ENCODE data around the gene FHOD3. TPM values are rescaled to one million over a fixed set of nuclear protein-coding genes. Genes with fewer than 3 reads are reported as not detected.

Gene FHOD3
- total and polyA plus RNA-seq, 2 donors (not counting 1 experiment from before 2014, with no cell fraction given): not detected

DNA sequence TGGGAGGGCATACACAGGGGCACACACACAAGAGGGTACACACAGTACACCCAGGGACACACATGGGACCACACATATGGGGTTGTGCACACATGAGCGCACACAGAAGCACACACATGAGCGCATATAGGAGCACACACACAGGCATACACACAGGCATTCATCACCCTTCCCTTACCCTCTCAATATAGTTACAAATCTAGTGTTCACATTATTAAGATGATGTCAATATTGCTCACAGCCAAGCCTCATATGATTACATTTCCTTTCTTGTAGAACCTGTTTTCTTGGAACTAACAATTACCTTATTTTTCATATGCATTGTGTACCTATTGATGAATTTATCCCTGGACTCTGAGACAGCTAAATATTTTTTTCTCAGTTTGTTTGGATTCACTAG is 156.7 kb downstream of the FHOD3 start:
- POLR2A ChIA-PET: no interaction called here
- Histone ChIP-seq H3K4me1 (ENCODE audit: control insufficient read depth in 2 of 2, insufficient read depth in 2 of 2, low read length in 2 of 2) (no peaks in the 10 kb centered on the region), H3K79me2 (ENCODE audit: control insufficient read depth, insufficient read depth, low read length) (no peaks in the 10 kb centered on the region), H3K36me3 (replicated peaks in 1 of 2; ENCODE audit: control extremely low read depth in 1 of 2, control insufficient read depth in 1 of 2, extremely low read depth in 1 of 2, insufficient read depth in 2 of 2, low read length in 1 of 2) (no peaks in the 10 kb centered on the region), H3K27me3 (replicated peaks in 1 of 4; ENCODE audit: control extremely low read depth in 1 of 4, control insufficient read depth in 3 of 4, insufficient read depth in 4 of 4, low read length in 3 of 4) (no peaks in the 10 kb centered on the region), H3K9me3 (ENCODE audit: control extremely low read depth in 1 of 3, control insufficient read depth in 2 of 3, insufficient read depth in 1 of 3, low read length in 2 of 3) (no peaks in the 10 kb centered on the region), H3K4me3 (ENCODE audit: control extremely low read depth in 1 of 5, extremely low read depth in 1 of 5, insufficient read depth in 1 of 5, low read depth in 2 of 5, low read length in 4 of 5) (no peak overlapping the region), H3K4me2 (replicated peaks; ENCODE audit: low read depth, low read length, poor library complexity, severe bottlenecking) (no peak overlapping the region), H2AFZ (ENCODE audit: insufficient read depth, low read depth, low read length, poor library complexity, severe bottlenecking) (no peak overlapping the region), H4K20me1 (ENCODE audit: control insufficient read depth, insufficient read depth, low read length, poor library complexity, severe bottlenecking) (no peaks in the 10 kb centered on the region), H3K9ac (ENCODE audit: low read length) (no peak overlapping the region), H3K27ac (ENCODE audit: low read length in 2 of 2) (no peak overlapping the region)
- CTCF ChIA-PET: no interaction called here
- Mint-ChIP-seq H3K4me3 (no peak overlapping the region), H3K27me3 (peaks cover 9% of the 10 kb centered on the region), H3K4me1 (no peaks in the 10 kb centered on the region), H3K27ac (no peak overlapping the region), H3K9me3 (ENCODE audit: insufficient read depth) (no peaks in the 10 kb centered on the region)
- TF ChIP-seq, protein P1, sequence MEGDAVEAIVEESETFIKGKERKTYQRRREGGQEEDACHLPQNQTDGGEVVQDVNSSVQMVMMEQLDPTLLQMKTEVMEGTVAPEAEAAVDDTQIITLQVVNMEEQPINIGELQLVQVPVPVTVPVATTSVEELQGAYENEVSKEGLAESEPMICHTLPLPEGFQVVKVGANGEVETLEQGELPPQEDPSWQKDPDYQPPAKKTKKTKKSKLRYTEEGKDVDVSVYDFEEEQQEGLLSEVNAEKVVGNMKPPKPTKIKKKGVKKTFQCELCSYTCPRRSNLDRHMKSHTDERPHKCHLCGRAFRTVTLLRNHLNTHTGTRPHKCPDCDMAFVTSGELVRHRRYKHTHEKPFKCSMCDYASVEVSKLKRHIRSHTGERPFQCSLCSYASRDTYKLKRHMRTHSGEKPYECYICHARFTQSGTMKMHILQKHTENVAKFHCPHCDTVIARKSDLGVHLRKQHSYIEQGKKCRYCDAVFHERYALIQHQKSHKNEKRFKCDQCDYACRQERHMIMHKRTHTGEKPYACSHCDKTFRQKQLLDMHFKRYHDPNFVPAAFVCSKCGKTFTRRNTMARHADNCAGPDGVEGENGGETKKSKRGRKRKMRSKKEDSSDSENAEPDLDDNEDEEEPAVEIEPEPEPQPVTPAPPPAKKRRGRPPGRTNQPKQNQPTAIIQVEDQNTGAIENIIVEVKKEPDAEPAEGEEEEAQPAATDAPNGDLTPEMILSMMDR (IDR thresholded peaks at IDR 0.05): no peak
- no peak for TF ChIP-seq EZH2 (IDR thresholded peaks at IDR 0.05; ENCODE audit: borderline replicate concordance, insufficient read depth, low read depth, low read length, poor library complexity, severe bottlenecking)
- DNase-seq: no peak
- ATAC-seq (ENCODE audit: low read depth): no peak
- intact Hi-C loops (cut with micrococcal nuclease): no loop called here
- WGBS (ENCODE audit: insufficient coverage): 100% methylated on average over 1 of the region's 2 CpGs

DNA sequence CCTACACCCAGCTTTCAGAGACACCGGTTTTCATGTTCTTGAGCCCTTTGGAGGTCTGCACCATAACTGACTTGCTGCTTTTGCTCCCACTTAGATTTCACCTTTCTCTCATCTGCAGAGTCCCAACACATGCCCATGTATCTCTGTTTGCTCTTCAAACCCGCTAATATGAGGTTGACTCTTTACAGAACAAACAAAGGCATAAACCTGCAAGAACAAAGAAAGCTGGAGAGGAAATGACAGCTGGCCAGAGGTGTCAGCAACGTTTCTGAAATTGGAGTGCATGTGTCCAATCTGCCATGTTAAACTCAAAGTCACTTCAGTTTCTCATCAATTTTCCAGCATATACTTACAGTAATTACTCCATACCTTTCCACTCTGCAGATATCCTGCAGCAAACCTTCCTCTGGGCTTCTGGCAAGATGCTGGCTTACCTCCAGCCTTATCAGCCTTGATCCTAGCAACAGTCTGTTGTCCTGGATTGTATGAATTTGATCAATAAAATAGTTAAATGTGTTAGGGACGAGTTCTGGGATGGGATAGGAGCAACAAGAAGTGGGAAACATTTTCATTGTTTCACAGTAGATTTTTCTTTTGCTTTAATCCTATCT is 157.4 kb downstream of the FHOD3 start:
- POLR2A ChIA-PET: no interaction called here
- WGBS (ENCODE audit: insufficient coverage): 70% methylated on average over 3 of the region's 4 CpGs

More for the DNA sequence above, 157.4 kb downstream of the FHOD3 start:
- Mint-ChIP-seq H3K4me1 (no peaks in the 10 kb centered on the region), H3K9me3 (ENCODE audit: insufficient read depth) (no peaks in the 10 kb centered on the region), H3K4me3 (no peak overlapping the region), H3K27me3 (peaks cover 8% of the 10 kb centered on the region), H3K27ac (no peak overlapping the region)
- DNase-seq (no peak), ATAC-seq (ENCODE audit: low read depth) (no peak)
- H3K9ac ChIP-seq (ENCODE audit: low read length): no peak overlapping the region
- H3K27me3 ChIP-seq (replicated peaks in 1 of 4; ENCODE audit: control extremely low read depth in 1 of 4, control insufficient read depth in 3 of 4, insufficient read depth in 4 of 4, low read length in 3 of 4): no peaks in the 10 kb centered on the region
- no peaks in the 10 kb centered on the region for H3K79me2 ChIP-seq (ENCODE audit: control insufficient read depth, insufficient read depth, low read length)
- intact Hi-C loops (cut with micrococcal nuclease): no loop called here
- no peaks in the 10 kb centered on the region for H3K4me1 ChIP-seq (ENCODE audit: control insufficient read depth in 2 of 2, insufficient read depth in 2 of 2, low read length in 2 of 2)
- H2AFZ ChIP-seq (ENCODE audit: insufficient read depth, low read depth, low read length, poor library complexity, severe bottlenecking): no peak overlapping the region
- H4K20me1 ChIP-seq (ENCODE audit: control insufficient read depth, insufficient read depth, low read length, poor library complexity, severe bottlenecking): no peaks in the 10 kb centered on the region
- H3K4me2 ChIP-seq (replicated peaks; ENCODE audit: low read depth, low read length, poor library complexity, severe bottlenecking): no peak overlapping the region
- TF ChIP-seq, protein P1 (IDR thresholded peaks at IDR 0.05): no peak
- TF ChIP-seq EZH2 (IDR thresholded peaks at IDR 0.05; ENCODE audit: borderline replicate concordance, insufficient read depth, low read depth, low read length, poor library complexity, severe bottlenecking): no peak
- H3K4me3 ChIP-seq (ENCODE audit: control extremely low read depth in 1 of 5, extremely low read depth in 1 of 5, insufficient read depth in 1 of 5, low read depth in 2 of 5, low read length in 4 of 5): no peak overlapping the region
- H3K9me3 ChIP-seq (ENCODE audit: control extremely low read depth in 1 of 3, control insufficient read depth in 2 of 3, insufficient read depth in 1 of 3, low read length in 2 of 3): no peaks in the 10 kb centered on the region
- CTCF ChIA-PET: no interaction called here
- no peaks in the 10 kb centered on the region for H3K36me3 ChIP-seq (replicated peaks in 1 of 2; ENCODE audit: control extremely low read depth in 1 of 2, control insufficient read depth in 1 of 2, extremely low read depth in 1 of 2, insufficient read depth in 2 of 2, low read length in 1 of 2)
- H3K27ac ChIP-seq (ENCODE audit: low read length in 2 of 2): no peak overlapping the region

Data from B cell (primary cell).